DND-41 (cell line): ENCODE data around the gene CBX5.

ENCODE experiments used
- ATAC-seq: fragments of 200-7000 bp; cut with Tn5 transposase; 3 replicates; pipeline ENCODE4 v1.9.1; 2021; ENCODE audit warnings: low read depth; ENCODE audit not compliant: insufficient read depth
- DNase-seq: peaks from one replicate; pipeline ENCODE4 v3.0.0-alpha.2; 2020
- H2AFZ ChIP-seq: 2 replicates; pipeline ENCODE4 v1.6.0; 2012; ENCODE audit warnings: low read depth, low read length
- H3K27ac ChIP-seq: 2 replicates; pipeline ENCODE4 v1.5.1; 2012; ENCODE audit warnings: low read length, inconsistent platforms
- H3K27me3 ChIP-seq: fragments of 200-600 bp; sonication (generic); 2 replicates; pipeline ENCODE4 v1.6.0; 2012; ENCODE audit warnings: low read length, mild to moderate bottlenecking, inconsistent platforms; ENCODE audit not compliant: insufficient read depth, poor library complexity
- H3K36me3 ChIP-seq: 2 replicates; pipeline ENCODE4 v1.5.1; 2012; ENCODE audit warnings: low read length, inconsistent platforms; ENCODE audit not compliant: insufficient read depth
- H3K4me1 ChIP-seq: 2 replicates; pipeline ENCODE4 v1.5.1; 2012; ENCODE audit warnings: mild to moderate bottlenecking, low read length; ENCODE audit not compliant: insufficient read depth
- H3K4me2 ChIP-seq: 2 replicates; pipeline ENCODE4 v1.6.0; 2012; ENCODE audit warnings: mild to moderate bottlenecking, moderate library complexity, low read length, inconsistent platforms; ENCODE audit not compliant: insufficient read depth
- H3K4me3 ChIP-seq, 2 experiments: fragments of 200-600 bp in 1 of 2; shearing (Covaris generic) in 1 of 2; 2 replicates each; pipeline ENCODE4 v1.5.1; 2012 to 2016; ENCODE audit warnings: inconsistent platforms in 2 of 2, low read length in 2 of 2, mild to moderate bottlenecking in 2 of 2, low read depth in 1 of 2, moderate library complexity in 1 of 2
- H3K79me2 ChIP-seq: 2 replicates; pipeline ENCODE4 v1.6.0; 2012; ENCODE audit warnings: low read length, inconsistent platforms; ENCODE audit not compliant: insufficient read depth
- H3K9ac ChIP-seq: 2 replicates; pipeline ENCODE4 v1.6.0; 2012; ENCODE audit warnings: low read depth, mild to moderate bottlenecking, inconsistent platforms, low read length, moderate library complexity
- H3K9me3 ChIP-seq: 2 replicates; pipeline ENCODE4 v1.5.1; 2012; ENCODE audit warnings: low read length, moderate library complexity, mild to moderate bottlenecking, inconsistent platforms; ENCODE audit not compliant: insufficient read depth, severe bottlenecking
- H4K20me1 ChIP-seq: 2 replicates; pipeline ENCODE4 v1.6.0; 2012; ENCODE audit warnings: low read length; ENCODE audit not compliant: insufficient read depth
- EZH2 ChIP-seq: IDR thresholded peaks from 3 replicates; pipeline ENCODE4 v1.6.1; 2012; ENCODE audit warnings: borderline replicate concordance, low read depth, mild to moderate bottlenecking, moderate library complexity, low read length, inconsistent platforms; ENCODE audit not compliant: severe bottlenecking
- TF ChIP-seq, protein P1 (sequence below): IDR thresholded peaks from 2 replicates; pipeline ENCODE4 v1.5.1; 2012; ENCODE audit warnings: borderline replicate concordance, low read length, moderate library complexity, mild to moderate bottlenecking; ENCODE audit not compliant: poor library complexity, severe bottlenecking; ENCODE audit errors: extremely low read depth

The CBX5 gene

DNA sequence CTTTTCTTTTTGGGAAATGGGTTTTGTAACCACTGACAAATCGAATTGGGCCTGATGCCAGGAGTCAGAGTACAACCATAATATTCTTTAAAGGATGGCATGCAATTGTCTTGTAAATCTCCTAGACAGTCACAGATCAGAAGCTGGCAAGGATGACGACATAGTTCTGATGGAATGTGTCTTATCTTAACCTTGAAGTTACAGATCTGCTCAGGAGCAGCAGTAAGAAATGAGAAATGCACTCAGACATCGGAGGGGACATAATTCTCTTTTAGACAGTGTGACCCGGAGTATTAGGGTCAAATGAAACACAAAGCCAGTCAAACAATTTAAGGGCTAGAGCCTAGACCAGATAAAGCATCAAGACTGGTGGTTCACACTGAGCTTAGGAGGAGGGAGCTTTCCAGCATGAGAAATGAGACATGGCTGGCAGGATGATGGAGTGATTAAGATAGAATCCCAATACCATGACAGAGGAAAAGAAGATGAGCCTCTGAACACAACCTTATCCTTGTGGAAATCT lies 17.5 kb downstream of the CBX5 start:
- no peak for TF ChIP-seq EZH2
- TF ChIP-seq, protein P1, sequence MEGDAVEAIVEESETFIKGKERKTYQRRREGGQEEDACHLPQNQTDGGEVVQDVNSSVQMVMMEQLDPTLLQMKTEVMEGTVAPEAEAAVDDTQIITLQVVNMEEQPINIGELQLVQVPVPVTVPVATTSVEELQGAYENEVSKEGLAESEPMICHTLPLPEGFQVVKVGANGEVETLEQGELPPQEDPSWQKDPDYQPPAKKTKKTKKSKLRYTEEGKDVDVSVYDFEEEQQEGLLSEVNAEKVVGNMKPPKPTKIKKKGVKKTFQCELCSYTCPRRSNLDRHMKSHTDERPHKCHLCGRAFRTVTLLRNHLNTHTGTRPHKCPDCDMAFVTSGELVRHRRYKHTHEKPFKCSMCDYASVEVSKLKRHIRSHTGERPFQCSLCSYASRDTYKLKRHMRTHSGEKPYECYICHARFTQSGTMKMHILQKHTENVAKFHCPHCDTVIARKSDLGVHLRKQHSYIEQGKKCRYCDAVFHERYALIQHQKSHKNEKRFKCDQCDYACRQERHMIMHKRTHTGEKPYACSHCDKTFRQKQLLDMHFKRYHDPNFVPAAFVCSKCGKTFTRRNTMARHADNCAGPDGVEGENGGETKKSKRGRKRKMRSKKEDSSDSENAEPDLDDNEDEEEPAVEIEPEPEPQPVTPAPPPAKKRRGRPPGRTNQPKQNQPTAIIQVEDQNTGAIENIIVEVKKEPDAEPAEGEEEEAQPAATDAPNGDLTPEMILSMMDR, result no peak
- no peaks in the 10 kb centered on the region for H3K27me3 ChIP-seq
- DNase-seq, result no peak
- no peak for ATAC-seq
- H3K9ac ChIP-seq, result no peak overlapping the region
- peaks cover 6% of the 10 kb centered on the region for H3K4me1 ChIP-seq
- peaks cover 32% of the 10 kb centered on the region; the same call in 1 of the 2 replicates for H4K20me1 ChIP-seq
- no peaks in the 10 kb centered on the region for H3K9me3 ChIP-seq
- no peak overlapping the region for H3K4me3 ChIP-seq
- H2AFZ ChIP-seq, result no peak overlapping the region
- H3K4me2 ChIP-seq, result no peak overlapping the region
- peaks cover 27% of the 10 kb centered on the region for H3K36me3 ChIP-seq
- no peak overlapping the region for H3K27ac ChIP-seq
- H3K79me2 ChIP-seq, result peaks cover 99% of the 10 kb centered on the region

DNA sequence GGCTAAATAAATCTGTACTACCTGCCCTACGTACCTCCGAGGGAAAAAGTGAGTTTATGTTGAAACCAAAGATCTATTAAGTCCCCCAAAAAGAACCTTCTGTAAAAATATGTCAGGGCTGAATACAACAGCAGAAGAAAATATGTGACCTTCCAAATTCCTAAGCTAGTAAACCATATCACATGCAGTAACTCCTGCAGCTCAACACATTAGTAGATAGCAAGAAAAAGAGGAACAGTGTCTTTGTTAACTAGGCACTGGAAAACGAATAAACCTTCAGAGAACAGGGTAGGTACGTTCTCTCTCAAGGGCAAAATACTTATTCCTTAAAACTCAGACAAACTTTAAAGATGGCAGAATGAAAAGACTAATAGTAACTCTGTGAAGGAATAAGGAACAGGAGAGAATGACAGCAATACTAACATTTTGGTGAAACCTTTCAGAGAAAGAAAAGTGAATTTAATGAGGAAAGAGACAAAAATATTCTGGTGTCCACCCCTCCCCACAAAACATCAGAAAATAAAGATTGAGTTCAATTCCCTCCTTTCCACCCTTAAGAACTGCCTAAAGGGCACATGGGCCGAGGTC lies 18.0 kb downstream of the CBX5 start:
- ATAC-seq (no peak), DNase-seq (no peak)
- TF ChIP-seq, protein P1, result no peak
- TF ChIP-seq EZH2, result no peak
- no peaks in the 10 kb centered on the region for H3K9me3 ChIP-seq
- no peak overlapping the region for H3K27ac ChIP-seq
- peaks cover 33% of the 10 kb centered on the region for H3K36me3 ChIP-seq
- no peak overlapping the region for H3K4me3 ChIP-seq
- peaks cover 32% of the 10 kb centered on the region; the same call in 1 of the 2 replicates for H4K20me1 ChIP-seq
- no peak overlapping the region for H3K4me2 ChIP-seq
- H3K9ac ChIP-seq, result no peak overlapping the region
- no peak overlapping the region for H2AFZ ChIP-seq
- peaks cover 6% of the 10 kb centered on the region for H3K4me1 ChIP-seq
- H3K27me3 ChIP-seq, result no peaks in the 10 kb centered on the region
- H3K79me2 ChIP-seq, result peaks cover 100% of the 10 kb centered on the region

- peaks cover 97% of the 10 kb centered on the region for H3K79me2 ChIP-seq
- H3K4me2 ChIP-seq, result no peak overlapping the region
- ATAC-seq (peak; percentile 81), DNase-seq (peak; percentile 64)
- H3K9me3 ChIP-seq, result no peaks in the 10 kb centered on the region
- no peak overlapping the region for H3K4me3 ChIP-seq
- no peak overlapping the region for H2AFZ ChIP-seq
- no peak for TF ChIP-seq EZH2
- TF ChIP-seq, protein P1, result no peak
- H3K27ac ChIP-seq, result peak overlapping the region; percentile 22; the same call in 1 of the 2 replicates
- peaks cover 56% of the 10 kb centered on the region for H3K36me3 ChIP-seq
- no peak overlapping the region for H3K9ac ChIP-seq
- H3K4me1 ChIP-seq, result peaks cover 6% of the 10 kb centered on the region
- peaks cover 39% of the 10 kb centered on the region for H4K20me1 ChIP-seq
- no peaks in the 10 kb centered on the region for H3K27me3 ChIP-seq
Measured at GRCh38 chr12:54259194-54260011, 20.5 kb downstream of the CBX5 start.
